ENCODE data around the gene FAM193A. TPM values are rescaled to one million over a fixed set of nuclear protein-coding genes. Genes with fewer than 3 reads are reported as not detected.

The FAM193A gene
- polyA plus RNA-seq, 4 donors, result 10.0 to 19.2 (median 12.8) TPM

GRCh38 chr4:2699534-2699933 lies 163.1 kb downstream of the FAM193A start:
- FAIRE-seq (no peak), DNase-seq (no peak)
- H3K4me3 ChIP-seq (ENCODE audit: low read depth in 1 of 3, low read length in 3 of 3), result no peak overlapping the region
- H3K9me3 ChIP-seq (ENCODE audit: control insufficient read depth in 2 of 2, insufficient read depth in 1 of 2, low read depth in 1 of 2, low read length in 1 of 2), result no peaks in the 10 kb centered on the region
- peaks cover 0 to 5% (median 0%) of the 10 kb centered on the region in 3 donors for H3K4me1 ChIP-seq (ENCODE audit: control insufficient read depth in 3 of 3, insufficient read depth in 2 of 3, low read depth in 1 of 3, low read length in 2 of 3)
- no peaks in the 10 kb centered on the region for H3K27me3 ChIP-seq (ENCODE audit: control insufficient read depth in 3 of 3, insufficient read depth in 3 of 3, low read length in 3 of 3)
- WGBS, 3 donors, result 83 to 88% (median 87%) methylated on average over 7 of the region's 7 CpGs
- peaks cover 37 to 84% (median 41%) of the 10 kb centered on the region in 3 donors for H3K36me3 ChIP-seq (ENCODE audit: control insufficient read depth in 3 of 3, insufficient read depth in 2 of 3, low read depth in 1 of 3, low read length in 3 of 3)
- no peak overlapping the region for H3K27ac ChIP-seq (ENCODE audit: low read depth in 1 of 3, low read length in 2 of 3)

GRCh38 chr4:2700031-2700430 lies 163.6 kb downstream of the FAM193A start:
- Histone ChIP-seq H3K27ac (ENCODE audit: low read depth in 1 of 3, low read length in 2 of 3) (no peak overlapping the region), H3K4me3 (ENCODE audit: low read depth in 1 of 3, low read length in 3 of 3) (no peak overlapping the region), H3K4me1 (ENCODE audit: control insufficient read depth in 3 of 3, insufficient read depth in 2 of 3, low read depth in 1 of 3, low read length in 2 of 3) (peaks cover 0 to 5% (median 0%) of the 10 kb centered on the region in 3 donors), H3K9me3 (ENCODE audit: control insufficient read depth in 2 of 2, insufficient read depth in 1 of 2, low read depth in 1 of 2, low read length in 1 of 2) (no peaks in the 10 kb centered on the region), H3K36me3 (ENCODE audit: control insufficient read depth in 3 of 3, insufficient read depth in 2 of 3, low read depth in 1 of 3, low read length in 3 of 3) (peaks cover 37 to 79% (median 41%) of the 10 kb centered on the region in 3 donors), H3K27me3 (ENCODE audit: control insufficient read depth in 3 of 3, insufficient read depth in 3 of 3, low read length in 3 of 3) (no peaks in the 10 kb centered on the region)
- FAIRE-seq, result no peak
- DNase-seq, result no peak
- WGBS, 3 donors, result 95 to 97% (median 96%) methylated on average over 8 of the region's 8 CpGs

- Histone ChIP-seq H3K4me3 (ENCODE audit: low read depth in 1 of 3, low read length in 3 of 3) (no peak overlapping the region), H3K4me1 (ENCODE audit: control insufficient read depth in 3 of 3, insufficient read depth in 2 of 3, low read depth in 1 of 3, low read length in 2 of 3) (peaks cover 0 to 5% (median 0%) of the 10 kb centered on the region in 3 donors), H3K9me3 (ENCODE audit: control insufficient read depth in 2 of 2, insufficient read depth in 1 of 2, low read depth in 1 of 2, low read length in 1 of 2) (no peaks in the 10 kb centered on the region), H3K27ac (ENCODE audit: low read depth in 1 of 3, low read length in 2 of 3) (no peak overlapping the region), H3K36me3 (ENCODE audit: control insufficient read depth in 3 of 3, insufficient read depth in 2 of 3, low read depth in 1 of 3, low read length in 3 of 3) (peaks cover 26 to 68% (median 28%) of the 10 kb centered on the region in 3 donors), H3K27me3 (ENCODE audit: control insufficient read depth in 3 of 3, insufficient read depth in 3 of 3, low read length in 3 of 3) (no peaks in the 10 kb centered on the region)
- WGBS, 3 donors, result 95 to 96% (median 96%) methylated on average over 8 of the region's 8 CpGs
- DNase-seq, result no peak
- no peak for FAIRE-seq
Observed at GRCh38 chr4:2702361-2702760, 165.9 kb downstream of the FAM193A start.

- no peak overlapping the region for H3K27ac ChIP-seq (ENCODE audit: low read depth in 1 of 3, low read length in 2 of 3)
- peaks cover 22 to 66% (median 28%) of the 10 kb centered on the region in 3 donors for H3K36me3 ChIP-seq (ENCODE audit: control insufficient read depth in 3 of 3, insufficient read depth in 2 of 3, low read depth in 1 of 3, low read length in 3 of 3)
- WGBS, 3 donors, result 88 to 90% (median 90%) methylated on average over 7 of the region's 7 CpGs
- H3K9me3 ChIP-seq (ENCODE audit: control insufficient read depth in 2 of 2, insufficient read depth in 1 of 2, low read depth in 1 of 2, low read length in 1 of 2), result no peaks in the 10 kb centered on the region
- H3K4me3 ChIP-seq (ENCODE audit: low read depth in 1 of 3, low read length in 3 of 3), result no peak overlapping the region
- H3K4me1 ChIP-seq (ENCODE audit: control insufficient read depth in 3 of 3, insufficient read depth in 2 of 3, low read depth in 1 of 3, low read length in 2 of 3), result peaks cover 0 to 2% (median 0%) of the 10 kb centered on the region in 3 donors
- no peak for DNase-seq
- no peak for FAIRE-seq
- H3K27me3 ChIP-seq (ENCODE audit: control insufficient read depth in 3 of 3, insufficient read depth in 3 of 3, low read length in 3 of 3), result no peaks in the 10 kb centered on the region
Observed at GRCh38 chr4:2702770-2703169, 166.3 kb downstream of the FAM193A start.

GRCh38 chr4:2712261-2712842 lies 175.9 kb downstream of the FAM193A start:
- H3K27ac ChIP-seq (ENCODE audit: low read depth in 1 of 3, low read length in 2 of 3), result no peak overlapping the region
- 73 to 89% (median 81%) methylated on average over 9 of the region's 9 CpGs for WGBS, 3 donors
- FAIRE-seq, result no peak

GRCh38 chr4:2713337-2713736 lies 176.9 kb downstream of the FAM193A start:
- 88 to 96% (median 89%) methylated on average over 5 of the region's 5 CpGs for WGBS, 3 donors
- DNase-seq, result no peak

More at GRCh38 chr4:2712261-2712842, 175.9 kb downstream of the FAM193A start:
- Histone ChIP-seq H3K4me1 (ENCODE audit: control insufficient read depth in 3 of 3, insufficient read depth in 2 of 3, low read depth in 1 of 3, low read length in 2 of 3) (peaks cover 0 to 2% (median 0%) of the 10 kb centered on the region in 3 donors), H3K36me3 (ENCODE audit: control insufficient read depth in 3 of 3, insufficient read depth in 2 of 3, low read depth in 1 of 3, low read length in 3 of 3) (peaks cover 3 to 50% (median 3%) of the 10 kb centered on the region in 3 donors), H3K27me3 (ENCODE audit: control insufficient read depth in 3 of 3, insufficient read depth in 3 of 3, low read length in 3 of 3) (no peaks in the 10 kb centered on the region), H3K9me3 (ENCODE audit: control insufficient read depth in 2 of 2, insufficient read depth in 1 of 2, low read depth in 1 of 2, low read length in 1 of 2) (peaks cover 0 to 4% of the 10 kb centered on the region in 2 donors), H3K4me3 (ENCODE audit: low read depth in 1 of 3, low read length in 3 of 3) (no peak overlapping the region)
- no peak for DNase-seq

GRCh38 chr4:2714061-2714770 lies 177.8 kb downstream of the FAM193A start:
- H3K4me3 ChIP-seq (ENCODE audit: low read depth in 1 of 3, low read length in 3 of 3), result no peak overlapping the region
- H3K27ac ChIP-seq (ENCODE audit: low read depth in 1 of 3, low read length in 2 of 3), result peak overlapping the region in 1 of 3 donors; percentile 47
- peaks cover 0 to 4% of the 10 kb centered on the region in 2 donors for H3K9me3 ChIP-seq (ENCODE audit: control insufficient read depth in 2 of 2, insufficient read depth in 1 of 2, low read depth in 1 of 2, low read length in 1 of 2)
- peaks cover 3 to 48% (median 3%) of the 10 kb centered on the region in 3 donors for H3K36me3 ChIP-seq (ENCODE audit: control insufficient read depth in 3 of 3, insufficient read depth in 2 of 3, low read depth in 1 of 3, low read length in 3 of 3)
- peaks cover 0 to 2% (median 0%) of the 10 kb centered on the region in 3 donors for H3K4me1 ChIP-seq (ENCODE audit: control insufficient read depth in 3 of 3, insufficient read depth in 2 of 3, low read depth in 1 of 3, low read length in 2 of 3)
- DNase-seq (no peak), FAIRE-seq (no peak)
- no peaks in the 10 kb centered on the region for H3K27me3 ChIP-seq (ENCODE audit: control insufficient read depth in 3 of 3, insufficient read depth in 3 of 3, low read length in 3 of 3)
- 50 to 84% (median 60%) methylated on average over 10 of the region's 10 CpGs for WGBS, 3 donors

More at GRCh38 chr4:2713337-2713736, 176.9 kb downstream of the FAM193A start:
- H3K4me3 ChIP-seq (ENCODE audit: low read depth in 1 of 3, low read length in 3 of 3), result no peak overlapping the region
- peaks cover 0 to 4% of the 10 kb centered on the region in 2 donors for H3K9me3 ChIP-seq (ENCODE audit: control insufficient read depth in 2 of 2, insufficient read depth in 1 of 2, low read depth in 1 of 2, low read length in 1 of 2)
- peaks cover 3 to 48% (median 3%) of the 10 kb centered on the region in 3 donors for H3K36me3 ChIP-seq (ENCODE audit: control insufficient read depth in 3 of 3, insufficient read depth in 2 of 3, low read depth in 1 of 3, low read length in 3 of 3)
- H3K27ac ChIP-seq (ENCODE audit: low read depth in 1 of 3, low read length in 2 of 3), result peak overlapping the region in 1 of 3 donors; percentile 76
- peaks cover 0 to 2% (median 0%) of the 10 kb centered on the region in 3 donors for H3K4me1 ChIP-seq (ENCODE audit: control insufficient read depth in 3 of 3, insufficient read depth in 2 of 3, low read depth in 1 of 3, low read length in 2 of 3)
- no peaks in the 10 kb centered on the region for H3K27me3 ChIP-seq (ENCODE audit: control insufficient read depth in 3 of 3, insufficient read depth in 3 of 3, low read length in 3 of 3)
- FAIRE-seq, result no peak

- Histone ChIP-seq H3K27ac (ENCODE audit: low read depth in 1 of 3, low read length in 2 of 3) (peak overlapping the region in 1 of 3 donors; percentile 47), H3K4me3 (ENCODE audit: low read depth in 1 of 3, low read length in 3 of 3) (no peak overlapping the region), H3K36me3 (ENCODE audit: control insufficient read depth in 3 of 3, insufficient read depth in 2 of 3, low read depth in 1 of 3, low read length in 3 of 3) (peaks cover 3 to 51% (median 3%) of the 10 kb centered on the region in 3 donors), H3K4me1 (ENCODE audit: control insufficient read depth in 3 of 3, insufficient read depth in 2 of 3, low read depth in 1 of 3, low read length in 2 of 3) (peaks cover 0 to 2% (median 0%) of the 10 kb centered on the region in 3 donors), H3K27me3 (ENCODE audit: control insufficient read depth in 3 of 3, insufficient read depth in 3 of 3, low read length in 3 of 3) (no peaks in the 10 kb centered on the region), H3K9me3 (ENCODE audit: control insufficient read depth in 2 of 2, insufficient read depth in 1 of 2, low read depth in 1 of 2, low read length in 1 of 2) (peaks cover 0 to 4% of the 10 kb centered on the region in 2 donors)
- DNase-seq, result no peak
- 77 to 93% (median 86%) methylated on average over 4 of the region's 4 CpGs for WGBS, 3 donors
- FAIRE-seq, result no peak
Observed at GRCh38 chr4:2714918-2715317, 178.5 kb downstream of the FAM193A start.
